Heart left ventricle (tissue), 16 donors: ENCODE data around the gene RMND1. TPM values are rescaled to one million over a fixed set of nuclear protein-coding genes. Genes with fewer than 3 reads are reported as not detected.
A peak's percentile ranks its signal among the peaks of the same experiment; 100 is the strongest.
"Not testable (repeated sequence)": the region's sequence is repeated elsewhere in the genome, so short reads cannot be mapped to it uniquely, and the experiment has no call there.

ENCODE experiments used
- ATAC-seq, 4 donors: fragments of 200-7000 bp; cut with Tn5 transposase; one replicate each; pipeline ENCODE4 v1.9.1; 2020 to 2022; ENCODE audit warnings: moderate library complexity in 4 of 4, mild to moderate bottlenecking in 3 of 4, moderate number of reproducible peaks in 1 of 4
- DNase-seq, 5 donors: peaks; one replicate each; pipeline ENCODE4 v3.0.0-alpha.2; 2020
- H3K27ac ChIP-seq, 12 donors: fragments of 200-600 bp; sonication (generic) in 4 of 12; one replicate each; pipeline versions ENCODE4 v1.5.0 to v1.8.0; 2016 to 2022; ENCODE audit warnings: mild to moderate bottlenecking in 2 of 12
- H3K27me3 ChIP-seq, 9 donors: fragments of 200-600 bp; sonication (generic) in 2 of 9; one replicate each; pipeline versions ENCODE4 v1.5.1 to v1.8.0; 2016 to 2022; ENCODE audit warnings: mild to moderate bottlenecking in 3 of 9
- H3K36me3 ChIP-seq, 9 donors: fragments of 200-600 bp; sonication (generic) in 2 of 9; one replicate each; pipeline versions ENCODE4 v1.5.0 to v1.8.0; 2018 to 2022; ENCODE audit warnings: mild to moderate bottlenecking in 2 of 9
- H3K4me1 ChIP-seq, 12 donors: fragments of 200-600 bp; sonication (generic) in 4 of 12; one replicate each; pipeline versions ENCODE4 v1.5.0 to v1.8.0; 2016 to 2022; ENCODE audit warnings: mild to moderate bottlenecking in 3 of 12
- H3K4me3 ChIP-seq, 12 donors: fragments of 200-600 bp; sonication (generic) in 4 of 12; one replicate each; pipeline versions ENCODE4 v1.5.0 to v1.8.0; 2017 to 2022; ENCODE audit warnings: mild to moderate bottlenecking in 9 of 12, moderate library complexity in 4 of 12
- H3K9me3 ChIP-seq, 12 donors: fragments of 200-600 bp; sonication (generic) in 4 of 12; one replicate each; pipeline versions ENCODE4 v1.5.0 to v1.8.0; 2016 to 2022; ENCODE audit warnings: mild to moderate bottlenecking in 1 of 12
- CTCF ChIP-seq, 12 donors: fragments of 200-600 bp; sonication (generic) in 4 of 12; IDR thresholded peaks; one replicate each; pipeline versions ENCODE4 v1.5.0 to v1.8.0; 2018 to 2022; ENCODE audit warnings: antibody characterized with exemption in 12 of 12, mild to moderate bottlenecking in 5 of 12
- POLR2A ChIP-seq, 2 donors: fragments of 450-650 bp; IDR thresholded peaks; one replicate each; pipeline ENCODE4 v1.6.1; 2017; ENCODE audit warnings: antibody characterized with exemption in 2 of 2, mild to moderate bottlenecking in 2 of 2, moderate library complexity in 2 of 2
- WGBS, 4 donors: extraction: QIAGEN DNeasy Blood & Tissue Kit in 2 of 4; methylation state at CpG; one replicate each; pipeline versions ENCODE4 v1.1.5 to v1.1.7; 2013 to 2018; 5-methylcytosine and 5-hydroxymethylcytosine counted together
- intact Hi-C, 10 donors: fragments of 100-400 bp; cut with DNase I; formaldehyde crosslinking; loops; one replicate each; pipeline versions ENCODE4 v1.11.1 to v1.14.2; 2022
- polyA plus RNA-seq, 2 donors: library from polyadenylated mRNA; stranded (reverse); fragments of 200-250 nt; gene quantifications; one replicate each; pipeline ENCODE4 v1.2.3, GENCODE V29; 2013
- total RNA-seq, 9 donors: library from RNA; depleted of rRNA in 2 of 9; stranded (reverse); fragments of >200 nt in 2 of 9; fragmentation: NEBNext Ultra II Directional in 3 of 9; extraction: Animal tissue kit (Norgen Biotek cat#: 25700) in 3 of 9; gene quantifications; one replicate each; pipeline versions ENCODE4 v1.1.0 to v1.2.4, GENCODE V29; 2016 to 2023
- donor health status: ischemic (EF 13 %, LVEDD 7.1; RV severe dilation, severe dysfunction).
- donor health status: healthy with polysubstance abuse.
- donor health status: DM: no; HTN: yes; CAD: no.
- donor health status: DM: no; HTN: no; CAD: no.
- donor health status: ischemic (EF 25% LVEDD 6.9; RV normal size, moderate dysfunction).
- donor health status: ischemic (EF 25% LVEDD 5.7; RV mildly dilated, moderate dysfunction).
- donor health status: healthy.
- donor health status: DM: yes; HTN: yes; CAD: no.
- donor health status: ischemic (EF 35%, LVEDD 5.7; RV mildly dilated, moderate dysfunction).
- donor health status: nonischemic (EF 11% LVEDD 7.7; RV severe dilation, severe dysfunction).
- donor health status: DM: yes; HTN: yes; CAD: no.
- donor health status: PGD.
- donor health status: ischemic (EF 29% LVEDD 5.4; RV normal size, mild dysfunction).
- donor health status: nonischemic (EF 23%, LVEDD 6.1; RV moderate dilation, normal function).

RMND1 gene
- total and polyA plus RNA-seq, 11 donors, result 10.2 to 21.5 (median 17.0) TPM

GRCh38 chr6:151359486-151359885 lies 92.4 kb downstream of the RMND1 start:
- Histone ChIP-seq H3K9me3 (no peaks in the 10 kb centered on the region), H3K4me3 (no peak overlapping the region), H3K4me1 (peaks cover 0 to 8% (median 0%) of the 10 kb centered on the region in 12 donors), H3K27me3 (no peaks in the 10 kb centered on the region), H3K36me3 (peaks cover 0 to 70% (median 34%) of the 10 kb centered on the region in 9 donors), H3K27ac (no peak overlapping the region)
- TF ChIP-seq CTCF (IDR thresholded peaks at IDR 0.05), result no peak
- TF ChIP-seq POLR2A (IDR thresholded peaks at IDR 0.05), result no peak
- intact Hi-C loops, result no loop called here
- ATAC-seq (no peak), DNase-seq (no peak)
- WGBS, 4 donors, result 91 to 96% (median 94%) methylated on average over 5 of the region's 5 CpGs

DNA sequence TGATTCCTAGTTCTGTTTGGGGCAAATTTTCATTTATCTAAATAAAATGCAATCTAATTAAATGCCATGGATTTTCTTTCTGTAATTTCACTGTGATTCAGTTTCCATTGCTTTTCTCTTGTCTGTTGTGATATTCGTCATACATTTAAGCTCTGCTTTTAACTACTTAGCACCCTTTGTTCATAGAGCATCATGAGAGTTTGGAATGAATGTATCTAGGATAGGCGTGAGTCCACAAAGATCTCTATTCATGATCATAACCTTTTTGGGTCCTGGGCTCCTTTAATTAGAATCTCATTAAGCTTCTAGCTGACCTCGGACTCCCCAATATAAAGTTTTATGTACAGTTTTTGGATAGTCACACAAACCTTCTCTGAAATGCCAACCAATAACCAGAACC lies 93.5 kb downstream of the RMND1 start:
- Histone ChIP-seq H3K4me1 (peaks cover 0 to 8% (median 0%) of the 10 kb centered on the region in 12 donors), H3K27ac (no peak overlapping the region), H3K36me3 (peaks cover 0 to 66% (median 32%) of the 10 kb centered on the region in 9 donors), H3K27me3 (no peaks in the 10 kb centered on the region), H3K4me3 (no peak overlapping the region), H3K9me3 (no peaks in the 10 kb centered on the region)
- TF ChIP-seq POLR2A (IDR thresholded peaks at IDR 0.05) (no peak), CTCF (IDR thresholded peaks at IDR 0.05) (no peak)
- DNase-seq (no peak), ATAC-seq (no peak)
- intact Hi-C loops, result no loop called here
- WGBS, 4 donors, result 91 to 97% (median 95%) methylated on average over 3 of the region's 3 CpGs

DNA sequence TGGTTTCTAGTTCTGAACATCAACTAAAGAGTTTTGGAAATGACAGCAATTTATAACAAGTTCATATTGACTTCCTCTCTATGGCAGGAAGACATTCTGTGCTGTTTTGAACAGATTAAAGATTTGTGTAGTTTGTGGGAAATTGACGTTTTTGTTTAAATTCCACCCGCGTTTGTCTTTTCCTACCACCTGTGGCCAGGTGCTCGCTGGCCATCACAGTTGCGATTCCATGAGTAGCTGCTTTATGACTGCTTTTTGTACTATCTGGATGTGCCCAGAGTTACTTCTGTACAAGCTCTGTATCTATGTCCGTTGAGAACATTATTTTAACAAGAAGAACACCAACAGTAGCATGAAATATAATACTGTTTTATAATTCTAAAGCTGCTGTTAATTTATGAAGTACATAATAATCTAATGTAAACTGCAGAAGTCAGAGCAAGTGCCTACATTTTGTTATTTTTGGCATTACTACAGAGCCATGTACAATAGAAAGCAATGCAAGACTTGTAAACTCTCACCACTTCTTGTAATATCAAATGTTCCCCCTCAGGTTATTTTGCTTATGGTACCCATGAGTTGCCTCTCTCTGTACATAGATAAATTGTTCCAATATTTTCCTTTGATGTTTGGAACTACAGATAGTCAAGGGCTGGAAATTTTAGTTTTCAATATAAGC lies 94.0 kb downstream of the RMND1 start:
- H3K4me1 ChIP-seq, result peaks cover 0 to 12% (median 2%) of the 10 kb centered on the region in 12 donors
- no peaks in the 10 kb centered on the region for H3K27me3 ChIP-seq
- H3K4me3 ChIP-seq, result no peak overlapping the region
- no peak overlapping the region for H3K27ac ChIP-seq
- peaks cover 0 to 61% (median 31%) of the 10 kb centered on the region in 9 donors for H3K36me3 ChIP-seq
- WGBS, 4 donors, result 78 to 91% (median 84%) methylated on average over 6 of the region's 6 CpGs
- no peak for DNase-seq
- no peak for TF ChIP-seq POLR2A (IDR thresholded peaks at IDR 0.05)
- no peak for TF ChIP-seq CTCF (IDR thresholded peaks at IDR 0.05)
- intact Hi-C loops, result no loop called here
- H3K9me3 ChIP-seq, result no peaks in the 10 kb centered on the region
- no peak for ATAC-seq

- H3K4me1 ChIP-seq, result peaks cover 0 to 17% (median 3%) of the 10 kb centered on the region in 12 donors
- intact Hi-C loops, H3K27me3 ChIP-seq, ATAC-seq, DNase-seq, H3K4me3 ChIP-seq, H3K9me3 ChIP-seq: not testable (repeated sequence)
- peaks cover 0 to 52% (median 23%) of the 10 kb centered on the region in 9 donors for H3K36me3 ChIP-seq
- H3K27ac ChIP-seq, result peak overlapping the region in 2 of 12 donors; percentile 4 to 24
- 82 to 90% (median 86%) methylated on average over 6 of the region's 6 CpGs for WGBS, 4 donors
Observed at GRCh38 chr6:151356983-151357382, 94.9 kb downstream of the RMND1 start.

Other genes with a start within 250 kb of the RMND1 start
- 10 to 100 TPM in 7 of 9 donors, 1 to 10 TPM in 2; 7.6 to 33.5 (median 13.8) TPM for gene AKAP12, start 212.2 kb downstream of the RMND1 start, total RNA-seq
- gene AKAP12, start 212.2 kb downstream of the RMND1 start, polyA plus RNA-seq, result 10 to 100 TPM in 1 of 2 donors, 1 to 10 TPM in 1; 3.7 to 17.6 TPM
- 1 to 10 TPM; 4.1 to 8.2 (median 5.8) TPM for gene ZBTB2, start 60.6 kb downstream of the RMND1 start, total RNA-seq
- gene ZBTB2, start 60.6 kb downstream of the RMND1 start, polyA plus RNA-seq, result 1 to 10 TPM; 3.2 to 4.2 TPM
- gene CCDC170, start 41.9 kb upstream of the RMND1 start, total RNA-seq, result 1 to 10 TPM in 2 of 9 donors, under 1 TPM in 7; 0.20 to 4.4 (median 0.33) TPM
- gene CCDC170, start 41.9 kb upstream of the RMND1 start, polyA plus RNA-seq, result under 1 TPM; 0.07 to 0.08 TPM